Vagina (tissue), 2 donors: ENCODE data around the gene LRP3. TPM values are rescaled to one million over a fixed set of nuclear protein-coding genes. Genes with fewer than 3 reads are reported as not detected.

ENCODE experiments used
- DNase-seq, 2 donors: peaks; one replicate each; pipeline ENCODE4 v3.0.0-alpha.2; 2017; ENCODE audit errors: extremely low spot score in 2 of 2
- H3K27ac ChIP-seq: fragments of 200-600 bp; sonication (generic); one replicate; pipeline ENCODE4 v1.5.1; 2019
- H3K27me3 ChIP-seq: fragments of 200-600 bp; sonication (generic); one replicate; pipeline ENCODE4 v1.5.1; 2019
- H3K36me3 ChIP-seq, 2 donors: fragments of 200-600 bp; sonication (generic); one replicate each; pipeline ENCODE4 v1.5.1; 2017 to 2019
- H3K4me1 ChIP-seq: fragments of 200-600 bp; sonication (generic); one replicate; pipeline ENCODE4 v1.5.1; 2019
- H3K4me3 ChIP-seq, 2 donors: fragments of 200-600 bp; sonication (generic); 1 replicate in 1 of 2; 2 replicates in 1 of 2; pipeline ENCODE4 v1.5.1; 2016 to 2019
- H3K9me3 ChIP-seq: fragments of 200-600 bp; sonication (generic); one replicate; pipeline ENCODE4 v1.5.1; 2019
- CTCF ChIP-seq, 3 experiments: fragments of 450-650 bp in 2 of 3; fragments of 200-600 bp in 1 of 3; sonication (generic) in 1 of 3; IDR thresholded peaks; one replicate each; pipeline ENCODE4 v1.5.1; 2017 to 2019; ENCODE audit warnings: antibody characterized with exemption in 3 of 3, mild to moderate bottlenecking in 2 of 3, moderate library complexity in 2 of 3
- POLR2A ChIP-seq, 2 donors: fragments of 450-650 bp; IDR thresholded peaks; one replicate each; pipeline ENCODE4 v1.6.1; 2017; ENCODE audit warnings: antibody characterized with exemption in 2 of 2, mild to moderate bottlenecking in 2 of 2, moderate library complexity in 2 of 2
- POLR2AphosphoS5 ChIP-seq, 2 donors: sonication (generic); formaldehyde crosslinking; IDR thresholded peaks; one replicate each; pipeline ENCODE4 v1.9.0; 2017; ENCODE audit warnings: antibody characterized with exemption in 2 of 2, mild to moderate bottlenecking in 2 of 2, low read depth in 1 of 2; ENCODE audit not compliant: insufficient read depth in 1 of 2
- intact Hi-C: fragments of 100-400 bp; cut with DNase I; formaldehyde crosslinking; loops from one replicate; pipeline ENCODE4 v1.15.1; 2023
- total RNA-seq: library from RNA; depleted of rRNA; stranded (reverse); fragments of >200 nt; gene quantifications from one replicate; pipeline ENCODE4 v1.2.3, GENCODE V29; 2016

Gene LRP3
- total RNA-seq, 1 donor from 2014 or later = 20.6 TPM

- TF ChIP-seq POLR2AphosphoS5 (IDR thresholded peaks at IDR 0.05; ENCODE audit: insufficient read depth in 1 of 2, low read depth in 1 of 2) = no peak
- no peak for TF ChIP-seq POLR2A (IDR thresholded peaks at IDR 0.05)
- Histone ChIP-seq H3K4me1 (no peaks in the 10 kb centered on the region), H3K36me3 (no peaks in the 10 kb centered on the region), H3K4me3 (no peak overlapping the region), H3K27ac (no peak overlapping the region), H3K9me3 (no peaks in the 10 kb centered on the region), H3K27me3 (no peaks in the 10 kb centered on the region)
- intact Hi-C loops = no loop called here
- DNase-seq = no peak
Observed at GRCh38 chr19:33204136-33204973, 10.2 kb downstream of the LRP3 start.

- Histone ChIP-seq H3K27ac (no peak overlapping the region), H3K36me3 (no peaks in the 10 kb centered on the region), H3K4me1 (no peaks in the 10 kb centered on the region), H3K4me3 (no peak overlapping the region), H3K9me3 (no peaks in the 10 kb centered on the region), H3K27me3 (no peaks in the 10 kb centered on the region)
- TF ChIP-seq POLR2A (IDR thresholded peaks at IDR 0.05) (no peak), CTCF (IDR thresholded peaks at IDR 0.05) (no peak), POLR2AphosphoS5 (IDR thresholded peaks at IDR 0.05; ENCODE audit: insufficient read depth in 1 of 2, low read depth in 1 of 2) (no peak)
- no peak for DNase-seq
- intact Hi-C loops = no loop called here
Observed at GRCh38 chr19:33205110-33205509, 11.0 kb downstream of the LRP3 start.

GRCh38 chr19:33205531-33206260, 11.6 kb downstream of the LRP3 start:
- Histone ChIP-seq H3K4me3 (no peak overlapping the region), H3K27me3 (no peaks in the 10 kb centered on the region), H3K36me3 (no peaks in the 10 kb centered on the region), H3K4me1 (no peaks in the 10 kb centered on the region), H3K27ac (no peak overlapping the region), H3K9me3 (no peaks in the 10 kb centered on the region)
- intact Hi-C loops = no loop called here
- no peak for DNase-seq
- no peak for TF ChIP-seq CTCF (IDR thresholded peaks at IDR 0.05)
- no peak for TF ChIP-seq POLR2A (IDR thresholded peaks at IDR 0.05)
- TF ChIP-seq POLR2AphosphoS5 (IDR thresholded peaks at IDR 0.05; ENCODE audit: insufficient read depth in 1 of 2, low read depth in 1 of 2) = no peak

- H3K27ac ChIP-seq = no peak overlapping the region
- H3K4me3 ChIP-seq = no peak overlapping the region
- H3K27me3 ChIP-seq = no peaks in the 10 kb centered on the region
- intact Hi-C loops = no loop called here
- no peaks in the 10 kb centered on the region for H3K36me3 ChIP-seq
- H3K9me3 ChIP-seq = no peaks in the 10 kb centered on the region
- TF ChIP-seq POLR2AphosphoS5 (IDR thresholded peaks at IDR 0.05; ENCODE audit: insufficient read depth in 1 of 2, low read depth in 1 of 2) = no peak
- TF ChIP-seq POLR2A (IDR thresholded peaks at IDR 0.05) = no peak
- no peak for TF ChIP-seq CTCF (IDR thresholded peaks at IDR 0.05)
- DNase-seq = no peak
- H3K4me1 ChIP-seq = no peaks in the 10 kb centered on the region
Observed at GRCh38 chr19:33206261-33207039, 12.3 kb downstream of the LRP3 start.

- H3K4me3 ChIP-seq = no peak overlapping the region
- TF ChIP-seq CTCF (IDR thresholded peaks at IDR 0.05) (no peak), POLR2AphosphoS5 (IDR thresholded peaks at IDR 0.05; ENCODE audit: insufficient read depth in 1 of 2, low read depth in 1 of 2) (no peak), POLR2A (IDR thresholded peaks at IDR 0.05) (no peak)
- no peaks in the 10 kb centered on the region for H3K36me3 ChIP-seq
- no peaks in the 10 kb centered on the region for H3K4me1 ChIP-seq
- no peaks in the 10 kb centered on the region for H3K9me3 ChIP-seq
- intact Hi-C loops = no loop called here
- no peaks in the 10 kb centered on the region for H3K27me3 ChIP-seq
- DNase-seq = no peak
- H3K27ac ChIP-seq = no peak overlapping the region
Observed at GRCh38 chr19:33207040-33207620, 13.0 kb downstream of the LRP3 start.
